HG03558 (cell line): ENCODE measurements around the gene NKAIN2.

Experiments
- ATAC-seq: cut with Tn5 transposase; IDR thresholded peaks from one replicate; pipeline ENCODE4 v1.9.1; 2021; ENCODE audit warnings: moderate number of reproducible peaks; ENCODE audit not compliant: unreplicated experiment; ENCODE audit errors: extremely low read depth

NKAIN2 gene

DNA sequence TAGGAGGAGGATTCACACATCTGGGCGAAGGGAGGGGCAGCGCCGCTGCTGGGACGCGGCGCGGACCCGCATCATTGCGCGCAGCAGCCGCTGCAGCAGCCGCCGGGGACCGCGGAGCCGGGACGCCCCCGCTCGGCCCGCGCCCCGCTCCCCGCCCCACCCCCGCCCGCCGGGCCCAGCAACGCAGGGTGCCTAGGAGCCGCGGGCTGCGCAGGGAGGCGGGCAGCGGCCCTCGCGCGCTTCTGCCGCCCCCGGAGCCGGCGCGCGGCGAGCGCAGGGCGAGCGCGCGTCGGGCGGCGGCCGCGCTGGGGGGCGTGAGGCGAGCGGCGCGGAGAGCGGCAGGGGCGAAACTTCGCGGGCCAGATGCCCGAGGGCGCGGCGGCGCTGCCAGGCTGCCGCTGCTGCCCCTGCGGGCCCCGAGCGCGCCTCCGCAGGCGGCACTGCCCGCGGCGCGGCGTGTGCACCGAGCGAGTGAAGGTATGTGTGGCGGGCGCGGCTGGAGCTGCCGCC is at the start of gene NKAIN2:
Gene NKAIN2 (plus strand): TSS at position 362 of the 510 bp plus-strand sequence.
- no peak for ATAC-seq

- no peak for ATAC-seq
Observed at GRCh38 chr6:123759472-123759871, 44.2 kb upstream of the NKAIN2 start.

DNA sequence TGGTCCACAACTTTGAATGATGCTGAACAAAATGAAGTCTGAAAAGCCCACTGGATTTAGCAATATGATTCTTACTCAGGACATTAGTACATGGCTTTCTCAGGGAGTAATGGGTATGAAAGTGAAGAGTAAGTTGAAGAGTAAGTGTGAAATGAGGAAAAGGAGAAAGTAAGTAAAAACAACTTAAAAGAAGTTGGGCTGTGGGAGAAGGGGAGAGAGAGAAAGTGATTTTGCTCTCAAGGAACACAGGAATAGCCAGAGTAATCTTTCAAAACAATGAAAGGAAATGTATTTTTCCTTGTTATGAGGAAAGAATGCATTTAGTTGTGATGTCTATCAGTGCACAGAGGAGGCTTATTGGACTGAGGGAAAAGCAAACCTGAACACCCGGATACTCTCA is 39.8 kb upstream of the NKAIN2 start:
- no peak for ATAC-seq

DNA sequence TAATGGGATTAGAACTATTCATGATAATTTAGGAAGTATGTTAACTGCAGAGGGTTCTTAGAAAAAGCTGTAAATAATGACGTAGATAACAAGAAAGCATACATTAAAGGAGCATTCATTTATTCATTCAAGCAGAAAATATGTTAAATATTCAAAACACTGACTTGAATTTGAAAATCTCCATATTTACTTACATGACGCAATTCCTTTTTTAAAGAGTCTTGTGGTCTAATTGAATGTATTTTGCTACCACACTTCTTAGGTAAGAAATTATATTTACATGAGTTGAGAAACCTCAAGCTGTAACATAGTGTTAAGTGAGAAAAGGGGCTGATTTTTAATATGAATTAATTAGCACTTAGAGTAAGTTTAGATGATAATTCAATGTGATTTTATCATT is 38.9 kb upstream of the NKAIN2 start:
- ATAC-seq: no peak

DNA sequence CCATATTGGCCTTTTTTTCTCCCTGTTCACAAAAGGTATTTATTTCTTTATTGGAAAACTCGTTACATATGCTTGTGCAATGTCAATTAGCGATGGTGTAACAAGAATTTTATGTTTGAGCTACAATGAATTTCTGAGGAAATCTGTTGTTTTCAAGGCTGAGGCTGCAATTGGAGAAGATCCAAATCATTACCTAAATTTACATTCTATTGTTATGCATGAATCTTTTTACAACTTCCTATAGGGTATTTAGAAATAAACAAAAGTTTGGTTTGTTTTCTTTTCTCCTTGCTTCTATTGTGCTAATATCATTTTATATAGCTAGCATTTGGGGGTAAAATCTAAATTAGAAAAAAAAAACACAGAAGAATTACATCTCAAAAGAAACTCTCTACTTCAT is 34.7 kb upstream of the NKAIN2 start:
- no peak for ATAC-seq

GRCh38 chr6:123769431-123769830 is 34.2 kb upstream of the NKAIN2 start:
- ATAC-seq: no peak

DNA sequence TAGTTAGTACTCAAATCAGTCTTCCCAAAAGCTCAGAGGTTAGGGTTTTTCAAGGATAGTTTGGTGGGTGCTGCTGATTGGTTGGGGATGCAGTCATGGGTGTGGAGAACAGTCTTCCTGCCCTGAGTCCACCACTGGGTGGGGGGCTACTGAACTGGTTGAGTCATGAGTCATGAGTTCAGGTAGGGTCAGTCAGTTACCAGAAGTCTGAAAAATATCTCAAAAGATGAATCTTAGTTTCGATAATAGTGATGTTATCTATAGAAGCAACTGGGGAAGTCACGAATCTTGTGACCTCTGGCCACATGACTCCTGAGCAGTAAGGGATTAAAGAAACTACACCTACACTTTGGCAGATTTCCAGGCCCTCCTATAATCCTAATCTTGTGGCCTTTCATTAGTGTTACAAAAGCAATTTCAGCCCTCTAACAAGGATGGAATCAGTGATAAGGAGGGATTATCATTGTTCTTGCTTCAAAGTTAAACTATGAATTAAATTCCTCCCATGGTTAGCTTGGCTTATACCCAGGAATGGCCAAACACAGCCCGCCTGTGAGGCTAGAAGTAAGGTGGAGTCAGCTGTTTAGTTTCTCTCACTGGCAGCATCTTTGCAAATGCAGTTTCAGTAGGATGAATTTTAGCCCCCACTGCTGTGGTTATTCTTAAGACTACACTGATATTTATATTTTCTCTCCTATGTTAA is 33.3 kb upstream of the NKAIN2 start:
- ATAC-seq: no peak

- ATAC-seq: no peak
Observed at GRCh38 chr6:123771126-123771525, 32.5 kb upstream of the NKAIN2 start.

- ATAC-seq: no peak
Observed at GRCh38 chr6:123777563-123777962, 26.1 kb upstream of the NKAIN2 start.

- ATAC-seq: no peak
Observed at GRCh38 chr6:123780021-123780420, 23.6 kb upstream of the NKAIN2 start.

DNA sequence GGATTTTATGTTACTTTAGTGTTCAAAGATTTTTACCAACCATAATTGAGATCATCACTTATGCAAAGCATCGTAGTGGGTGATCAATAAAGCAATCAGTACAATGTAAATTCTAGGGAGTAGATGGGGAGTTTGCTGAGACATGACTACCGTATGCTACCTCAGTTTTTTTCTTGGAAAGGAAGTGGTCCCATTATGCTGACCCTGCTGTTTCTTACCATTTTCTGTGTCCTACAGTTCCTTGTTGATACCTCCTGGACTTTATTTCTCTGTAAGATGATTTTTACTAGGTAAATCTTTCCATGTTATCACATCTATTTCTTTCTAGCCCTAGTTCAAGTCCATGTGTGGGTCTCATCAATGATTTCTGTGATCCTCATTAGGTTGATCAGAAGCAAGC is 19.3 kb upstream of the NKAIN2 start:
- no peak for ATAC-seq

DNA sequence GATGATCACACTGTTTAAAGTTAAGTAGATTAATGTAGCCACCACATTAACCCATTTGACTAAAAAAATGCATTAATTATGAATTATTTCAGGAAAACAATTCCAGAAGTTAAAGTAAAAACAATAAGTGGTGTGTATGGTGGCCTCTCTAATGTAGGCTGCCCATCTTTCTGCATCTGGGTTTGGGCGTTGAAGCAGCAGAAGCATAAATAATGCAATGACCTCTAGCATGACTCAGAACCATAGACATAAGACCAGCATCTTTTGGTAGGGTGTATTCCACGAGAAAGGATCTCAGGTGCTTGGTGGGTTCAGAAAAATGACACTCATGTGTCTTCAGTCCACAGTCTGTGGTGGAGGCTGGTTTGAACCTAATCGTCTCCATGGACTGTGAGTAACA is 18.6 kb upstream of the NKAIN2 start:
- no peak for ATAC-seq

- no peak for ATAC-seq
Observed at GRCh38 chr6:123788319-123788718, 15.3 kb upstream of the NKAIN2 start.

DNA sequence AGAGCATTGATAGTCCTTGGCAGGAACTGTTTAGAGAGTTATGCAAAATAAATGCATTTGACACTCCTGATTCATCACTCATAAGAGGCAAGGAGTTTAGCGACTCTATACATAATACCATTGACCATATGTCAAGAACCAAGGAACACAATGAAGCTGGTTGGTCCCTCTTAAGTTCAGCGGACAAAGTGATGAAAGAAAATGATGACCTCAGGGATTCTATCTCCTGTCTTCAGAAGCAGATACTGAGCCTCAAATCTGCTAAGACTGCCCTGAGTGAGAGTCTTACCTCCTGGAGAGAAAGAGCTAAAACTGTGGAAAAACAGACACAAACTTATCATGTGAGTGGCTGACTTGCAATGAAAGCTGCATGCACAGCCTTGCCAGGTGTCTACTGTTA is 9.5 kb upstream of the NKAIN2 start:
- no peak for ATAC-seq

GRCh38 chr6:123794799-123795198 is 8.9 kb upstream of the NKAIN2 start:
- no peak for ATAC-seq

DNA sequence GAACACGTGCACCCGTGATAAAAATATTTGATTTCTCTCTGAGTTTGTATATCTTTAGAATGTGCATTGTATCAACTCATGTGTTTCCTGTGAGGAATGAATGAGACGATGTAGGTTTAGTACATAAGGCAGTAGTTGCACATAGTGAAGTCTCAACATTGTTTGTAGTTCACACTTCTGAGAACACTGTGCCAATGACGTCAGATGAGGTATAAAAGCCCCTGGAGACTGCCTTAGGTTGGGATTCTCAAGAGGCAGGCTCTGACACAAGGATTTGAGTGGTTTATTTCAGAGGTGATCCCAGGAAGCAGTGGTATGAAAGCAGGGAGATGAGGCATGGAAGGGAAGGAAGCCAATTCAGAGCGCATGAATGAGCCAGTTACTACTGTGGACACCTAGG is 2.6 kb upstream of the NKAIN2 start:
- no peak for ATAC-seq

GRCh38 chr6:123802351-123802696 is 1.3 kb upstream of the NKAIN2 start:
- peak; percentile 4 for ATAC-seq

DNA sequence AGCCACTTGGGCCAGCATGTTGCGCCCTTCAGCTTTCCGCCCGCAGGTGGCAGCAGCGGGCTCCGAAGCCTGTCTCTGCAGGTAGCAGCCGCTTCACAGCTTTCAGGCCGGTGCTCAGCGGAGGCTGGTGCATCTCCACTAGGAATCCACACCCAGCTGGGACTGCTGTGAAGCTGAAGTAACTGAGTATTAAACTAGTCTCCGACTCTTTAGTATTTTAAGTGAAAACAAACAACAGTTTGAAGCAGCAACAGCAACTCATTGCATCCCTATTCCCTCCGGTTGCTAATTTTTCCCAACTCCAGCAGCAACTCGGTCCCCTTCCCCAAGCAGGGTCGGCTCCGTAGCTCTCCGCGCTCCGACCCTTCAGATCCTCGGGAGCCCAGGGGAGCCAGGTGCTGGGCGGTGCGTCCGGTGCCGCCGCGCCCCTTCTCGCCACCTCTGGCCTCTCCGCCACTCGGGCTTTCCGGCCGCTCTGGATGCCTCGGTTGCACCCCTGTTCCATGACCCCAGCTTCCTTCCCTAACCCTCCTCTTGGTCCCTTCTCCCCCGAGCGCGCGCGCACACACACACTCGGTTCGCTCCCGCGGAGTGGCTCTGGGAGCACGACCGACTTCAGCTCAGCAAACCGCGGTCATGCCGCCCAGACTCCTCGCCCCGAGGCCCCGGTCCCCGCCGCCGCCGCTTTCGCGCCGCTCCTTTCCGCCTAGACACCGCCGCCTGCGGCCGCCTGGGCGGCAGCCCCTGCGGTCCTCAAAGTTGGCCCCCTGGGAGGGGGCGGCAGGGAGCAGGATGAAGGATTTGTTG is 765 bp upstream of the NKAIN2 start:
- ATAC-seq: peak; percentile 95

DNA sequence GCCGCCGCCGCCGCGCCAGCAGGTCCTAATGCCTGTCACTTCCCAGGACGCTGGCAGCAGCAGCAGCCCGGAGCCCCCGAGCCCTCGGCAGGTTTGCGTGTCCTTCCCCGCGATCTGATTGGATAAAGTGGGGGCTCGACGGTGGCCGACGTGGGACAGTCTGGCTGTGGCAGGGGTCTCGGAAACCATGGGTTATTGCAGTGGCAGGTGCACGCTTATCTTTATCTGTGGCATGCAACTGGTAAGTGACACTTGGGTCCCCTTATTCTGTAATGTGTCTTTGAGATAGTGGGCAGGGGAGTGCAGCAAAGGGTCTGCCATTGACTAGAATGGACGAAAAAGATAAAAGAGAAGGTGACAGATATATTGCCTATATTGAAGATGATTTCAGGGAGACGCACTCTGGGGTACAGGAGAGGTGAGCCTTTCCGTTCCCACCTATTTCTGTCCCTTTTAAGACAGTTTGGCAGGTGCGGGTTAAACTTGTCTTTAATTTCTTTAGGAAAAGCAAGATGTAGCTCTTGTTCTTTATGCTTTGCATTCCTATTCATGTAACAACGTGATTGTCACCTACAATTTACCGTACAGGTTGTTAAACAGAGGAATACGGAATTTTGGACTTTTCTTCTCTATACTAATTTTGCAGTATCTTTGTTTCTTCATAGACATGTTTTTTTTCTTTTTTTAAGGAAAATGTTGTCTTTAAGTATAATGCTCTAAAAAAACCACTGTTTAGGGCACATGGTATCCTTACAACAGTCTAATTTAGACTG is 535 bp downstream of the NKAIN2 start:
- no peak for ATAC-seq

- no peak for ATAC-seq
Observed at GRCh38 chr6:123804787-123805540, 1.3 kb downstream of the NKAIN2 start.
